ENCODE results near the gene ADRA2C.
"Not testable (repeated sequence)": the region's sequence is repeated elsewhere in the genome, so short reads cannot be mapped to it uniquely, and the experiment has no call there.

Gene ADRA2C

GRCh38 chr4:3812211-3812934 is 46.2 kb downstream of the ADRA2C start:
- no peak for DNase-seq (ENCODE audit: low read depth in 2 of 2)

DNA sequence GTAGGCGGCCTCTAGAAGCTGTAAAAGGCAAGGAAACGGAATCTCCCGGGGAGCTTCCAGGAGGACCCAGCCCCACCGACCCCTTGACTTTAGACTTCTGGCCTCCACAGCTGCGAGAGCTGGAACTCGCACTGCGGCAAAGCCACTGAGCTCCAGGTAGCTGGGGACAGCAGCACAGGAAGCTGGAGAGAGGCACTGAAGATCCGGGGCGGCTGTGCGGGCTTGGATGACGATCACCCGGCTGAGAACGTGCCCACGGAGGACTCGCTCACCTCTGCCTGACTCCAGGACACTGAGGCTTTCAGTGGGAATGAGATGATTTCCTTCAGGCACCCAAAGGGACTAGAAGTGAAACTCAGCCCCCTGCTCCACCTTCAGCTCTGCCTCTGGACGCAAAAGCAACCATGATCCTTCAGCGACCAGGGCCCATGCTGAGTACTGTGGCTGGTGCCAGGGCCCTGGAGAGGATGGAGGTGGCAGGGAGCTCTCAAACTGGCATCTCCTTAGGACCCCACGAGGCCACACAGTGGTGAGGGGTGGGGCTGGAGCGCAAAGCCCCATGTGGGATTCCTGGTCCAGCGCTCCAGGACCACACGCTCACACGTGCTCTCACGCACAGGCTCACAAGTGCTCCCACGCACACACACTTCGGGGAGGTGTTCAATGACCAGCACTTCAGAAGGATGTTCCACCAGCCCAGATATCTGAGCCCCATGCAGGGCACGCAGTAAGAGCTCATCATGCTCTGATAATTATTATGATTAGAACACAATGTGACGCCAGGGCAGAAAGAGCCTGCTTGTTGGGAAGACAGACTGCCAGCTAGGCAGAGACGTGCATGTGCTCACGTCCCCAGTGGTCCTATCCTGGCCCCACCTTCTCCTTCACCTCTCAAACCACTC is 47.2 kb downstream of the ADRA2C start:
- DNase-seq (ENCODE audit: low read depth in 2 of 2) = no peak

- no peak for DNase-seq (ENCODE audit: low read depth in 2 of 2)
These were observed 47.9 kb downstream of the ADRA2C start for GRCh38 chr4:3814053-3814570.

- not testable (repeated sequence) for DNase-seq (ENCODE audit: low read depth in 2 of 2)
These were observed 48.7 kb downstream of the ADRA2C start for GRCh38 chr4:3814838-3815237.

DNA sequence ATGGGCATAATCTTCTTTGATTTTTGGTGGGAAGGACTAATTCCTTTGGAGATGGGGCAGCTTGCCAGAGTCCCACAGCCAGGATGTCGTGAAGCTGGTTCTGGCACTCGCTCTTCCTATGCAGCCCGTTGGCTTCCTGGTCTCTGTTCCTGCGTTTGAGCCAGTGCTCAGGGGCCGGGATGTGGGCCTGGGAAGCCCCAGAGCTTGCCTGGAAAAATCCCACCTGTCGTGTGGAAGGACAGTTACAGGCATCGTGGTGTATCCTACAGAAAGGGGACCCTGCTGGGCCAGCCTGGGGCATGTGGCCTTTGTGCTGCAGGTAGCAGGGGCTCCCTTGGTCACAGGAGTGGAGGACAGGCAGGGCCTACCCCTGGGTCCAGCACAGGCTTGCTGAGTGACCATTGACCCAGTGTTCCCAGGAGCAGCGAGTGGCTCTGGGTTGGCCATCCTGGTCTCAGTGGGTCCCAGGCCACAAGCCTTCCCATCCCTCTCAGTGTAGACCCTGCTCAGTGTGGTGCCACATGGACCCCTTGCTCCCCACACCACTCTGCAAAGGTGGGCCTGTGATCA is 50.2 kb downstream of the ADRA2C start:
- no peak for DNase-seq (ENCODE audit: low read depth in 2 of 2)

DNA sequence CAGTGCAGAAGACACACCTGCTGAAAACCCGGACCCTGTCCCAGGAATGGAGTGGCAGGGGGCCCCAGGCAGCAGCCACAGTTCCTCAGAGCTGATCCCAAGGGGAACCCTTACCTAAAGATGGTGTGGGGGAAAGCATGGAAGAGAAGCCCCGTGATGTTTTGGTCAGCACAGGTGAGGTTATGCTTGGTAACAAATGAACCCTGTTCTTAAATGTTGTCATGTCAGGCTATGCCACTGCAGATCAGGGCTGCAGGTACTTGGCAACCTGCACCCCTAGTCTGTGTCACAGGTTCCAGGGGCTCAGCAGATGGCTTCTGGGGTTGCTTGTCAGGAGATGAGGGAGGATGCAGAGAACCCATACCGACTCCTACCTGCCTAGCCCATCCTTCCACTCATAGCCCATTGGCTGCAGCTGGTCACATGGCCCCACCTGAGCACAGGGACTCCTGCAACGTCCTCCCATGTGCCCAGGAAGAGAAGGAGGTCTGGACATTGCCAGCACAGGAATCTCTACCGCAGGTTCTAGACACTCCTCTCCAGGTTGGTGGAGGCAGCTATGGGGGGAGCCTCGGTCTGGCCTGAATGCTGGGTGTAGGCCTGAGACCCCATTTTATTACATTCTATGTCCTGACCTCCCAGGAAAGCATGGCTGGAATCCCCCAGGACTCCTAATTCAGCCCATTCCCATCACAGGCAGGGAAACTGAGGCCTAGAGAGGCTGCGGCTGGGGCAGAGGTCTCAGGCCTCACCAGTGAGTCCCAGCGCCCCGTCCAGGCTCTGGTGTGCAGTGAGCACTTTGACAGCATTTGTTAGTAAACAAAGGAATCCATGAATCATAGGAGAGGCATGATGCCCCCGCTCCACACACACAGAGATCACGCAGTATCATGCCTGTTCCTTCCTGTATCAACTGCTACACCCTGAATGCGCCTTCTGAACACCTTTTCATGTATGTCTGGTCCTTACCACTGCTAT is 51.1 kb downstream of the ADRA2C start:
- no peak for DNase-seq (ENCODE audit: low read depth in 2 of 2)
